Measurements from ENCODE around the gene MCHR1. TPM values are rescaled to one million over a fixed set of nuclear protein-coding genes. Genes with fewer than 3 reads are reported as not detected.

MCHR1 gene
- polyA plus RNA-seq, 1 donor from 2014 or later, result 2.6 TPM

GRCh38 chr22:40651057-40651456, 28.2 kb upstream of the MCHR1 start:
- Histone ChIP-seq H3K27ac (ENCODE audit: low read length) (no peak overlapping the region), H3K4me2 (ENCODE audit: low read length) (no peak overlapping the region), H3K9me3 (ENCODE audit: low read length) (no peaks in the 10 kb centered on the region), H3K9ac (ENCODE audit: low read length) (no peak overlapping the region), H3K4me3 (ENCODE audit: low read length) (no peak overlapping the region), H3K27me3 (ENCODE audit: insufficient read depth, low read depth, low read length) (no peaks in the 10 kb centered on the region), H3K36me3 (ENCODE audit: insufficient read depth, low read length) (no peaks in the 10 kb centered on the region), H3F3A (ENCODE audit: insufficient read depth, low read length, poor library complexity, severe bottlenecking) (no peaks in the 10 kb centered on the region), H3K79me2 (replicated peaks; ENCODE audit: insufficient read depth, low read length) (no peaks in the 10 kb centered on the region), H4K20me1 (ENCODE audit: insufficient read depth) (no peaks in the 10 kb centered on the region), H2AFZ (ENCODE audit: low read depth, low read length) (no peak overlapping the region), H3K9me2 (ENCODE audit: insufficient read depth, low read length) (no peaks in the 10 kb centered on the region)
- TF ChIP-seq, protein P1, sequence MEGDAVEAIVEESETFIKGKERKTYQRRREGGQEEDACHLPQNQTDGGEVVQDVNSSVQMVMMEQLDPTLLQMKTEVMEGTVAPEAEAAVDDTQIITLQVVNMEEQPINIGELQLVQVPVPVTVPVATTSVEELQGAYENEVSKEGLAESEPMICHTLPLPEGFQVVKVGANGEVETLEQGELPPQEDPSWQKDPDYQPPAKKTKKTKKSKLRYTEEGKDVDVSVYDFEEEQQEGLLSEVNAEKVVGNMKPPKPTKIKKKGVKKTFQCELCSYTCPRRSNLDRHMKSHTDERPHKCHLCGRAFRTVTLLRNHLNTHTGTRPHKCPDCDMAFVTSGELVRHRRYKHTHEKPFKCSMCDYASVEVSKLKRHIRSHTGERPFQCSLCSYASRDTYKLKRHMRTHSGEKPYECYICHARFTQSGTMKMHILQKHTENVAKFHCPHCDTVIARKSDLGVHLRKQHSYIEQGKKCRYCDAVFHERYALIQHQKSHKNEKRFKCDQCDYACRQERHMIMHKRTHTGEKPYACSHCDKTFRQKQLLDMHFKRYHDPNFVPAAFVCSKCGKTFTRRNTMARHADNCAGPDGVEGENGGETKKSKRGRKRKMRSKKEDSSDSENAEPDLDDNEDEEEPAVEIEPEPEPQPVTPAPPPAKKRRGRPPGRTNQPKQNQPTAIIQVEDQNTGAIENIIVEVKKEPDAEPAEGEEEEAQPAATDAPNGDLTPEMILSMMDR (IDR thresholded peaks at IDR 0.05; ENCODE audit: poor library complexity, severe bottlenecking), result no peak
- TF ChIP-seq EP300 (conservative IDR thresholded peaks at IDR 0.05; ENCODE audit: poor library complexity, severe bottlenecking) (no peak), MXI1 (conservative IDR thresholded peaks at IDR 0.05; ENCODE audit: poor library complexity, severe bottlenecking) (no peak), SMC3 (conservative IDR thresholded peaks at IDR 0.05; ENCODE audit: poor library complexity) (no peak), RAD21 (conservative IDR thresholded peaks at IDR 0.05) (no peak), EZH2 (IDR thresholded peaks at IDR 0.05; ENCODE audit: borderline replicate concordance, insufficient read depth, low read length, poor library complexity, severe bottlenecking) (no peak)
- TF ChIP-seq, protein P2, sequence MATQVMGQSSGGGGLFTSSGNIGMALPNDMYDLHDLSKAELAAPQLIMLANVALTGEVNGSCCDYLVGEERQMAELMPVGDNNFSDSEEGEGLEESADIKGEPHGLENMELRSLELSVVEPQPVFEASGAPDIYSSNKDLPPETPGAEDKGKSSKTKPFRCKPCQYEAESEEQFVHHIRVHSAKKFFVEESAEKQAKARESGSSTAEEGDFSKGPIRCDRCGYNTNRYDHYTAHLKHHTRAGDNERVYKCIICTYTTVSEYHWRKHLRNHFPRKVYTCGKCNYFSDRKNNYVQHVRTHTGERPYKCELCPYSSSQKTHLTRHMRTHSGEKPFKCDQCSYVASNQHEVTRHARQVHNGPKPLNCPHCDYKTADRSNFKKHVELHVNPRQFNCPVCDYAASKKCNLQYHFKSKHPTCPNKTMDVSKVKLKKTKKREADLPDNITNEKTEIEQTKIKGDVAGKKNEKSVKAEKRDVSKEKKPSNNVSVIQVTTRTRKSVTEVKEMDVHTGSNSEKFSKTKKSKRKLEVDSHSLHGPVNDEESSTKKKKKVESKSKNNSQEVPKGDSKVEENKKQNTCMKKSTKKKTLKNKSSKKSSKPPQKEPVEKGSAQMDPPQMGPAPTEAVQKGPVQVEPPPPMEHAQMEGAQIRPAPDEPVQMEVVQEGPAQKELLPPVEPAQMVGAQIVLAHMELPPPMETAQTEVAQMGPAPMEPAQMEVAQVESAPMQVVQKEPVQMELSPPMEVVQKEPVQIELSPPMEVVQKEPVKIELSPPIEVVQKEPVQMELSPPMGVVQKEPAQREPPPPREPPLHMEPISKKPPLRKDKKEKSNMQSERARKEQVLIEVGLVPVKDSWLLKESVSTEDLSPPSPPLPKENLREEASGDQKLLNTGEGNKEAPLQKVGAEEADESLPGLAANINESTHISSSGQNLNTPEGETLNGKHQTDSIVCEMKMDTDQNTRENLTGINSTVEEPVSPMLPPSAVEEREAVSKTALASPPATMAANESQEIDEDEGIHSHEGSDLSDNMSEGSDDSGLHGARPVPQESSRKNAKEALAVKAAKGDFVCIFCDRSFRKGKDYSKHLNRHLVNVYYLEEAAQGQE (IDR thresholded peaks at IDR 0.05; ENCODE audit: borderline replicate concordance), result no peak

DNA sequence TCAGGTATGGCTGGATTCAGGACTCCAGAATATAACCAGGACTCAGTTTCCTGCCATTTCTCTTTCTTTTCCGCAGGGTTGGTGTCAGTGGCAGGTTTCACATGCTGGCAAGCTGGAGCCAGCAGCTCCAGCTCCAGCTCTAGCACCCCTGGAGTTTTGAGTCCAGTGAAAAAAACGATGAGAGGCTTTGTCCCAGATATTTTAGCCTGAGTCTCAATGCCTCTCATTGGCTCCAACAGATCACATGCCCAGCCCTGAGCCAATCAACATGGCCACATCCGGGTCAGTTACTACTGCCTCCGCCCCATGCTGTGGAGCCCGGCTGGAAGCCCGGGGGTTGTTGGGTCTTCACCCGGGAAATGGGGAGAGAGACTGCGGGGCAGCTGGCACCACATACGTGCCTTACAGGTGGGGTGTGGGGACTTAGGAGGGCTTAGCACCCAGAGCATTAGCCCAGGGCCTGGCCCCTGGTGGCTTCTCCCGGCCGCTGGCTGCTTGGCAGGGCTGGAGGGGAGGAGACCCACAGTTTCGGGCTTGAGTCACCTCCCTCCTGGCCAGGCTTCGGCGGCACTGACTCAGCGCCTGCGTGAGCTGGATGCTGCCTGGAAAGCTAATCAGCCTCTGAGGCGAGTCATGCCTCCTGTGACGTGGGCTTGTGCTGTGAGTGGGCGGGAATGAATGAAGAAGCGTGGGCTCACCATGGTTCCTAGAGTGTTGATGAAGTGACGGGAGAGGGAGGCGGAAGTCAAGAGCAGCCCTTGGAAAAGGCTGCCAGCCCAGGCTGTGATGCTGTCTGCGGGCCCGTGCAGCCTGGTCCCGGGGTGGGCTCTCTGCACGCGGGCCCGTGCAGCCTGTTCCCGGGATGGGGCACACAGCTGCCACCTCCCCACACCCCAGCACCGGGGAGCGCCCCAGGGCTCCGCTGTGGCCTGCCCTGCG, 27.5 kb upstream of the MCHR1 start:
- Histone ChIP-seq H3K4me2 (ENCODE audit: low read length) (no peak overlapping the region), H3K4me3 (ENCODE audit: low read length) (no peak overlapping the region), H3F3A (ENCODE audit: insufficient read depth, low read length, poor library complexity, severe bottlenecking) (no peaks in the 10 kb centered on the region), H3K79me2 (replicated peaks; ENCODE audit: insufficient read depth, low read length) (no peaks in the 10 kb centered on the region), H2AFZ (ENCODE audit: low read depth, low read length) (no peak overlapping the region), H3K9me2 (ENCODE audit: insufficient read depth, low read length) (no peaks in the 10 kb centered on the region), H3K27me3 (ENCODE audit: insufficient read depth, low read depth, low read length) (no peaks in the 10 kb centered on the region), H4K20me1 (ENCODE audit: insufficient read depth) (no peaks in the 10 kb centered on the region), H3K9ac (ENCODE audit: low read length) (no peak overlapping the region), H3K9me3 (ENCODE audit: low read length) (no peaks in the 10 kb centered on the region), H3K27ac (ENCODE audit: low read length) (no peak overlapping the region), H3K36me3 (ENCODE audit: insufficient read depth, low read length) (no peaks in the 10 kb centered on the region)
- TF ChIP-seq SMC3 (conservative IDR thresholded peaks at IDR 0.05; ENCODE audit: poor library complexity), result no peak
- no peak for TF ChIP-seq EP300 (conservative IDR thresholded peaks at IDR 0.05; ENCODE audit: poor library complexity, severe bottlenecking)
- no peak for TF ChIP-seq MXI1 (conservative IDR thresholded peaks at IDR 0.05; ENCODE audit: poor library complexity, severe bottlenecking)
- no peak for TF ChIP-seq EZH2 (IDR thresholded peaks at IDR 0.05; ENCODE audit: borderline replicate concordance, insufficient read depth, low read length, poor library complexity, severe bottlenecking)
- no peak for TF ChIP-seq POLR2AphosphoS5 (IDR thresholded peaks at IDR 0.05)
- no peak for TF ChIP-seq RAD21 (conservative IDR thresholded peaks at IDR 0.05)
- TF ChIP-seq, protein P2 (IDR thresholded peaks at IDR 0.05; ENCODE audit: borderline replicate concordance), result no peak
- TF ChIP-seq, protein P1 (IDR thresholded peaks at IDR 0.05; ENCODE audit: poor library complexity, severe bottlenecking), result no peak
- TF ChIP-seq TAF1 (IDR thresholded peaks at IDR 0.05; ENCODE audit: low read depth), result no peak

All from neural cell (in vitro differentiated cells).